HEK293 (cell line): ENCODE results near the gene PHLDB3.

ENCODE experiments used
- BCL11A ChIP-seq: fragments of 450-650 bp; formaldehyde crosslinking; IDR thresholded peaks from 2 replicates; pipeline ENCODE4 v1.5.1; 2016; ENCODE audit warnings: low read depth, missing biosample characterization, missing genetic modification characterization
- IKZF3 ChIP-seq: fragments of 450-650 bp; IDR thresholded peaks from 2 replicates; pipeline ENCODE4 v1.5.0; 2018; ENCODE audit warnings: missing biosample characterization, mild to moderate bottlenecking, missing genetic modification characterization, moderate library complexity
- KLF8 ChIP-seq: fragments of 450-650 bp; formaldehyde crosslinking; IDR thresholded peaks from 2 replicates; pipeline ENCODE4 v1.5.1; 2016; ENCODE audit warnings: missing biosample characterization, missing genetic modification characterization
- OVOL3 ChIP-seq: fragments of 450-650 bp; formaldehyde crosslinking; IDR thresholded peaks from 2 replicates; pipeline ENCODE4 v1.5.1; 2016; ENCODE audit warnings: missing biosample characterization, missing genetic modification characterization
- REPIN1 ChIP-seq: fragments of 450-650 bp; formaldehyde crosslinking; IDR thresholded peaks from 2 replicates; pipeline ENCODE4 v1.5.1; 2017; ENCODE audit warnings: missing biosample characterization, missing genetic modification characterization, low read depth
- SCRT1 ChIP-seq: fragments of 450-650 bp; formaldehyde crosslinking; IDR thresholded peaks from 2 replicates; pipeline ENCODE4 v1.5.1; 2016; ENCODE audit warnings: missing biosample characterization, missing genetic modification characterization, borderline replicate concordance
- TCF7L2 ChIP-seq: IDR thresholded peaks from 2 replicates; pipeline ENCODE4 v1.6.1; 2011; ENCODE audit warnings: low read depth, mild to moderate bottlenecking, inconsistent platforms, low read length, moderate library complexity, borderline replicate concordance
- ZEB2 ChIP-seq: fragments of 450-650 bp; formaldehyde crosslinking; IDR thresholded peaks from 2 replicates; pipeline ENCODE4 v1.5.1; 2016; ENCODE audit warnings: missing biosample characterization, missing genetic modification characterization
- ZFP37 ChIP-seq: fragments of 450-650 bp; formaldehyde crosslinking; IDR thresholded peaks from 2 replicates; pipeline ENCODE4 v1.5.1; 2016; ENCODE audit warnings: missing biosample characterization, missing genetic modification characterization
- ZNF10 ChIP-seq: fragments of 450-650 bp; formaldehyde crosslinking; IDR thresholded peaks from 2 replicates; pipeline ENCODE4 v1.5.1; 2017; ENCODE audit warnings: missing biosample characterization, missing genetic modification characterization
- ZNF23 ChIP-seq: fragments of 450-650 bp; formaldehyde crosslinking; IDR thresholded peaks from 2 replicates; pipeline ENCODE4 v1.5.1; 2016; ENCODE audit warnings: missing biosample characterization, missing genetic modification characterization, borderline replicate concordance
- ZNF366 ChIP-seq: fragments of 450-650 bp; formaldehyde crosslinking; conservative IDR thresholded peaks from 2 replicates; pipeline ENCODE4 v1.5.1; 2016; ENCODE audit warnings: missing biosample characterization, missing genetic modification characterization
- ZNF433 ChIP-seq: fragments of 450-650 bp; formaldehyde crosslinking; IDR thresholded peaks from 2 replicates; pipeline ENCODE4 v1.5.1; 2016; ENCODE audit warnings: missing biosample characterization, missing genetic modification characterization, low read depth
- ZNF48 ChIP-seq: fragments of 450-650 bp; formaldehyde crosslinking; IDR thresholded peaks from 2 replicates; pipeline ENCODE4 v1.5.1; 2016; ENCODE audit warnings: missing biosample characterization, missing genetic modification characterization
- ZNF521 ChIP-seq: fragments of 450-650 bp; formaldehyde crosslinking; IDR thresholded peaks from 2 replicates; pipeline ENCODE4 v1.5.1; 2017; ENCODE audit warnings: missing biosample characterization, mild to moderate bottlenecking, missing genetic modification characterization
- ZNF549 ChIP-seq: fragments of 450-650 bp; IDR thresholded peaks from 2 replicates; pipeline ENCODE4 v1.5.1; 2018; ENCODE audit warnings: missing biosample characterization, missing genetic modification characterization, mild to moderate bottlenecking, inconsistent platforms, moderate library complexity
- ZNF623 ChIP-seq: fragments of 450-650 bp; formaldehyde crosslinking; IDR thresholded peaks from 2 replicates; pipeline ENCODE4 v1.5.1; 2016; ENCODE audit warnings: missing biosample characterization, missing genetic modification characterization
- ZNF664 ChIP-seq: fragments of 450-650 bp; formaldehyde crosslinking; IDR thresholded peaks from 2 replicates; pipeline ENCODE4 v1.5.1; 2016; ENCODE audit warnings: missing biosample characterization, missing genetic modification characterization
- ZNF707 ChIP-seq: fragments of 450-650 bp; formaldehyde crosslinking; IDR thresholded peaks from 2 replicates; pipeline ENCODE4 v1.5.1; 2016; ENCODE audit warnings: missing biosample characterization, missing genetic modification characterization
- ZNF830 ChIP-seq: fragments of 450-650 bp; IDR thresholded peaks from 2 replicates; pipeline ENCODE4 v1.5.0; 2018; ENCODE audit warnings: missing biosample characterization, missing genetic modification characterization, low read depth, mild to moderate bottlenecking, moderate library complexity
- ZXDB ChIP-seq: fragments of 450-650 bp; formaldehyde crosslinking; IDR thresholded peaks from 2 replicates; pipeline ENCODE4 v1.5.1; 2016; ENCODE audit warnings: missing biosample characterization, missing genetic modification characterization
- TF ChIP-seq, protein P1 (sequence below): fragments of 450-650 bp; formaldehyde crosslinking; IDR thresholded peaks from 2 replicates; pipeline ENCODE4 v1.5.1; 2017; ENCODE audit warnings: missing biosample characterization, missing genetic modification characterization
- TF ChIP-seq, protein P2 (sequence below): fragments of 450-650 bp; formaldehyde crosslinking; IDR thresholded peaks from 2 replicates; pipeline ENCODE4 v1.5.1; 2017; ENCODE audit warnings: missing biosample characterization, missing genetic modification characterization
- TF ChIP-seq, protein P3 (sequence below): fragments of 450-650 bp; formaldehyde crosslinking; IDR thresholded peaks from 2 replicates; pipeline ENCODE4 v1.5.1; 2016; ENCODE audit warnings: missing biosample characterization, missing genetic modification characterization
- TF ChIP-seq, protein P4 (sequence below): fragments of 450-650 bp; formaldehyde crosslinking; IDR thresholded peaks from 2 replicates; pipeline ENCODE4; 2016; ENCODE audit warnings: missing biosample characterization, missing genetic modification characterization
- TF ChIP-seq, protein P5 (sequence below): fragments of 450-650 bp; formaldehyde crosslinking; IDR thresholded peaks from 2 replicates; pipeline ENCODE4 v1.5.1; 2016; ENCODE audit warnings: missing biosample characterization, missing genetic modification characterization, borderline replicate concordance
- TF ChIP-seq, protein P6 (sequence below): fragments of 450-650 bp; IDR thresholded peaks from 2 replicates; pipeline ENCODE4 v1.5.1; 2018; ENCODE audit warnings: missing biosample characterization, mild to moderate bottlenecking, missing genetic modification characterization

The PHLDB3 gene

DNA sequence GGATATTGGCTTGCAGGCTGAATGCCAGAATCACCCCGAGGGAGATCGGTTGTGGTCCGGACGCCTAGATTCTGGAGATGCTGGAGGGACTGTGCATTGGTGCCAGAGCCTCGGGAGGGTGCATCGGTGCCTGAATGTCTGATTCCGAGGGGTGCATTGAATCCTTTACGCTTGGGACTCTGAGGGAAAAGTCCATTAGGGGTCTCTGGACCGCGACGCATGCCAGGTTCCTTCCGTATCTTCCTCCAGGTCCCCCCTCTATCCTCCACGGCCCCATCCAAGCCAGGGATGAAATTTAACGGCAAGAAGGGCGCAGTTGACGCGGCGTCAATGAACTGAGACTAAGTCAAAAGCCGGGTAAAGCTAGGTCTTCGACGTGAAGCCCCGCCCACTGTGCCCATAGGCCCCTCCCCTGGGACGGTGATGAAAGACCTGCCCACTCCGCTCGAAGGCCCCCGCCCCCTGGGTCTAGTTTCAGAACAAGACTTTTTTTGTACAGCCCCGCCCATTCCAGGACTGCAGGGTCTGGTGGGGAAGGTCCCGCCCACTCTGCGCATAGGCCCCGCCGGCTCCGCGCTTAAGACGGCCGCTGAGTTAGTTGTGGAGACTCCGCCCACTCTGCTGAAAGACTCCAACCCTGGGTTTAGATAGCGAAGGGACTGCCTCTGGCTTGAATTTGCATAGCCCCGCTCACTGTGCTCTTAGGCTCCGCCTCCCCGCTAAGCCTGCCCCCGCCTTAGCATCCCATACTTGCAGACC is 29.2 kb upstream of the PHLDB3 start (continued):
- TF ChIP-seq, protein P1, sequence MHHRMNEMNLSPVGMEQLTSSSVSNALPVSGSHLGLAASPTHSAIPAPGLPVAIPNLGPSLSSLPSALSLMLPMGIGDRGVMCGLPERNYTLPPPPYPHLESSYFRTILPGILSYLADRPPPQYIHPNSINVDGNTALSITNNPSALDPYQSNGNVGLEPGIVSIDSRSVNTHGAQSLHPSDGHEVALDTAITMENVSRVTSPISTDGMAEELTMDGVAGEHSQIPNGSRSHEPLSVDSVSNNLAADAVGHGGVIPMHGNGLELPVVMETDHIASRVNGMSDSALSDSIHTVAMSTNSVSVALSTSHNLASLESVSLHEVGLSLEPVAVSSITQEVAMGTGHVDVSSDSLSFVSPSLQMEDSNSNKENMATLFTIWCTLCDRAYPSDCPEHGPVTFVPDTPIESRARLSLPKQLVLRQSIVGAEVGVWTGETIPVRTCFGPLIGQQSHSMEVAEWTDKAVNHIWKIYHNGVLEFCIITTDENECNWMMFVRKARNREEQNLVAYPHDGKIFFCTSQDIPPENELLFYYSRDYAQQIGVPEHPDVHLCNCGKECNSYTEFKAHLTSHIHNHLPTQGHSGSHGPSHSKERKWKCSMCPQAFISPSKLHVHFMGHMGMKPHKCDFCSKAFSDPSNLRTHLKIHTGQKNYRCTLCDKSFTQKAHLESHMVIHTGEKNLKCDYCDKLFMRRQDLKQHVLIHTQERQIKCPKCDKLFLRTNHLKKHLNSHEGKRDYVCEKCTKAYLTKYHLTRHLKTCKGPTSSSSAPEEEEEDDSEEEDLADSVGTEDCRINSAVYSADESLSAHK = no peak
- no peak for TF ChIP-seq REPIN1 (tag by site-specific recombination)
- no peak for TF ChIP-seq ZNF433 (tag by site-specific recombination)
- TF ChIP-seq ZXDB = peak; percentile 42
- TF ChIP-seq ZNF10 (tag by site-specific recombination) = peak; percentile 15; the same call in 1 of the 2 replicates
- no peak for TF ChIP-seq SCRT1 (tag by site-specific recombination)
- TF ChIP-seq, protein P2, sequence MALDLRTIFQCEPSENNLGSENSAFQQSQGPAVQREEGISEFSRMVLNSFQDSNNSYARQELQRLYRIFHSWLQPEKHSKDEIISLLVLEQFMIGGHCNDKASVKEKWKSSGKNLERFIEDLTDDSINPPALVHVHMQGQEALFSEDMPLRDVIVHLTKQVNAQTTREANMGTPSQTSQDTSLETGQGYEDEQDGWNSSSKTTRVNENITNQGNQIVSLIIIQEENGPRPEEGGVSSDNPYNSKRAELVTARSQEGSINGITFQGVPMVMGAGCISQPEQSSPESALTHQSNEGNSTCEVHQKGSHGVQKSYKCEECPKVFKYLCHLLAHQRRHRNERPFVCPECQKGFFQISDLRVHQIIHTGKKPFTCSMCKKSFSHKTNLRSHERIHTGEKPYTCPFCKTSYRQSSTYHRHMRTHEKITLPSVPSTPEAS (tag by site-specific recombination) = no peak
- TF ChIP-seq ZNF623 = no peak
- TF ChIP-seq ZNF48 (tag by site-specific recombination) = no peak
- TF ChIP-seq, protein P3, sequence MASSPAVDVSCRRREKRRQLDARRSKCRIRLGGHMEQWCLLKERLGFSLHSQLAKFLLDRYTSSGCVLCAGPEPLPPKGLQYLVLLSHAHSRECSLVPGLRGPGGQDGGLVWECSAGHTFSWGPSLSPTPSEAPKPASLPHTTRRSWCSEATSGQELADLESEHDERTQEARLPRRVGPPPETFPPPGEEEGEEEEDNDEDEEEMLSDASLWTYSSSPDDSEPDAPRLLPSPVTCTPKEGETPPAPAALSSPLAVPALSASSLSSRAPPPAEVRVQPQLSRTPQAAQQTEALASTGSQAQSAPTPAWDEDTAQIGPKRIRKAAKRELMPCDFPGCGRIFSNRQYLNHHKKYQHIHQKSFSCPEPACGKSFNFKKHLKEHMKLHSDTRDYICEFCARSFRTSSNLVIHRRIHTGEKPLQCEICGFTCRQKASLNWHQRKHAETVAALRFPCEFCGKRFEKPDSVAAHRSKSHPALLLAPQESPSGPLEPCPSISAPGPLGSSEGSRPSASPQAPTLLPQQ (tag by site-specific recombination) = peak; percentile 82
- TF ChIP-seq ZNF707 (tag by site-specific recombination) = no peak
- TF ChIP-seq ZNF521 (tag by site-specific recombination) = no peak
- no peak for TF ChIP-seq ZNF23 (tag by site-specific recombination)
- TF ChIP-seq, protein P4, sequence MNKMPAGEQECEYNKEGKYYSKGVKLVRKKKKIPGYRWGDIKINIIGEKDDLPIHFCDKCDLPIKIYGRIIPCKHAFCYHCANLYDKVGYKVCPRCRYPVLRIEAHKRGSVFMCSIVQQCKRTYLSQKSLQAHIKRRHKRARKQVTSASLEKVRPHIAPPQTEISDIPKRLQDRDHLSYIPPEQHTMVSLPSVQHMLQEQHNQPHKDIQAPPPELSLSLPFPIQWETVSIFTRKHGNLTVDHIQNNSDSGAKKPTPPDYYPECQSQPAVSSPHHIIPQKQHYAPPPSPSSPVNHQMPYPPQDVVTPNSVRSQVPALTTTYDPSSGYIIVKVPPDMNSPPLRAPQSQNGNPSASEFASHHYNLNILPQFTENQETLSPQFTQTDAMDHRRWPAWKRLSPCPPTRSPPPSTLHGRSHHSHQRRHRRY (tag by site-specific recombination) = no peak
- TF ChIP-seq ZNF830 (tag by site-specific recombination) = no peak
- 0 out of 2 replicates have a peak, but pooled peaks have one; percentile 5 for TF ChIP-seq BCL11A
- TF ChIP-seq, protein P5, sequence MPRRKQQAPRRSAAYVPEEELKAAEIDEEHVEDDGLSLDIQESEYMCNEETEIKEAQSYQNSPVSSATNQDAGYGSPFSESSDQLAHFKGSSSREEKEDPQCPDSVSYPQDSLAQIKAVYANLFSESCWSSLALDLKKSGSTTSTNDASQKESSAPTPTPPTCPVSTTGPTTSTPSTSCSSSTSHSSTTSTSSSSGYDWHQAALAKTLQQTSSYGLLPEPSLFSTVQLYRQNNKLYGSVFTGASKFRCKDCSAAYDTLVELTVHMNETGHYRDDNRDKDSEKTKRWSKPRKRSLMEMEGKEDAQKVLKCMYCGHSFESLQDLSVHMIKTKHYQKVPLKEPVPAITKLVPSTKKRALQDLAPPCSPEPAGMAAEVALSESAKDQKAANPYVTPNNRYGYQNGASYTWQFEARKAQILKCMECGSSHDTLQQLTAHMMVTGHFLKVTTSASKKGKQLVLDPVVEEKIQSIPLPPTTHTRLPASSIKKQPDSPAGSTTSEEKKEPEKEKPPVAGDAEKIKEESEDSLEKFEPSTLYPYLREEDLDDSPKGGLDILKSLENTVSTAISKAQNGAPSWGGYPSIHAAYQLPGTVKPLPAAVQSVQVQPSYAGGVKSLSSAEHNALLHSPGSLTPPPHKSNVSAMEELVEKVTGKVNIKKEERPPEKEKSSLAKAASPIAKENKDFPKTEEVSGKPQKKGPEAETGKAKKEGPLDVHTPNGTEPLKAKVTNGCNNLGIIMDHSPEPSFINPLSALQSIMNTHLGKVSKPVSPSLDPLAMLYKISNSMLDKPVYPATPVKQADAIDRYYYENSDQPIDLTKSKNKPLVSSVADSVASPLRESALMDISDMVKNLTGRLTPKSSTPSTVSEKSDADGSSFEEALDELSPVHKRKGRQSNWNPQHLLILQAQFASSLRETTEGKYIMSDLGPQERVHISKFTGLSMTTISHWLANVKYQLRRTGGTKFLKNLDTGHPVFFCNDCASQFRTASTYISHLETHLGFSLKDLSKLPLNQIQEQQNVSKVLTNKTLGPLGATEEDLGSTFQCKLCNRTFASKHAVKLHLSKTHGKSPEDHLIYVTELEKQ (tag by site-specific recombination) = no peak
- TF ChIP-seq IKZF3 (tag by site-specific recombination) = no peak
- TF ChIP-seq ZNF664 (tag by site-specific recombination) = no peak
- no peak for TF ChIP-seq TCF7L2
- no peak for TF ChIP-seq ZNF549 (tag by site-specific recombination)
- no peak for TF ChIP-seq ZFP37 (tag by site-specific recombination)
- no peak for TF ChIP-seq OVOL3 (tag by site-specific recombination)
- TF ChIP-seq ZEB2 (tag by site-specific recombination) = peak; percentile 70
- TF ChIP-seq, protein P6, sequence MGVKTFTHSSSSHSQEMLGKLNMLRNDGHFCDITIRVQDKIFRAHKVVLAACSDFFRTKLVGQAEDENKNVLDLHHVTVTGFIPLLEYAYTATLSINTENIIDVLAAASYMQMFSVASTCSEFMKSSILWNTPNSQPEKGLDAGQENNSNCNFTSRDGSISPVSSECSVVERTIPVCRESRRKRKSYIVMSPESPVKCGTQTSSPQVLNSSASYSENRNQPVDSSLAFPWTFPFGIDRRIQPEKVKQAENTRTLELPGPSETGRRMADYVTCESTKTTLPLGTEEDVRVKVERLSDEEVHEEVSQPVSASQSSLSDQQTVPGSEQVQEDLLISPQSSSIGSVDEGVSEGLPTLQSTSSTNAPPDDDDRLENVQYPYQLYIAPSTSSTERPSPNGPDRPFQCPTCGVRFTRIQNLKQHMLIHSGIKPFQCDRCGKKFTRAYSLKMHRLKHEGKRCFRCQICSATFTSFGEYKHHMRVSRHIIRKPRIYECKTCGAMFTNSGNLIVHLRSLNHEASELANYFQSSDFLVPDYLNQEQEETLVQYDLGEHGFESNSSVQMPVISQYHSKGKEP = no peak
- TF ChIP-seq KLF8 (tag by site-specific recombination) = peak; percentile 82
- TF ChIP-seq ZNF366 (tag by site-specific recombination) = no peak
